C4-2B (cell line): Measurements from ENCODE around the gene WWOX.
"Not testable (repeated sequence)": the region's sequence is repeated elsewhere in the genome, so short reads cannot be mapped to it uniquely, and the experiment has no call there.

Experiments
- H3K27ac ChIP-seq: fragments of 450-650 bp; 2 replicates; pipeline ENCODE4 v1.5.1; 2017
- CTCF ChIP-seq: fragments of 450-650 bp; conservative IDR thresholded peaks from 2 replicates; pipeline ENCODE4 v1.5.1; 2017; ENCODE audit warnings: mild to moderate bottlenecking
- ZFX ChIP-seq: fragments of 450-650 bp; IDR thresholded peaks from 2 replicates; pipeline ENCODE4 v1.6.1; 2017

WWOX gene

GRCh38 chr16:79247386-79247785 lies 1147.9 kb downstream of the WWOX start:
- no peak for TF ChIP-seq ZFX
- TF ChIP-seq CTCF = no peak
- H3K27ac ChIP-seq = peak overlapping the region; percentile 9; the same call in 1 of the 2 replicates

GRCh38 chr16:79248351-79248750 lies 1148.9 kb downstream of the WWOX start:
- no peak overlapping the region for H3K27ac ChIP-seq
- no peak for TF ChIP-seq ZFX
- TF ChIP-seq CTCF = no peak

- H3K27ac ChIP-seq = no peak overlapping the region
- TF ChIP-seq CTCF (no peak), ZFX (no peak)
These were observed 1151.1 kb downstream of the WWOX start for GRCh38 chr16:79250502-79251098.

GRCh38 chr16:79253100-79253631 lies 1153.7 kb downstream of the WWOX start:
- TF ChIP-seq CTCF = no peak
- no peak for TF ChIP-seq ZFX
- H3K27ac ChIP-seq = no peak overlapping the region

- H3K27ac ChIP-seq = no peak overlapping the region
- TF ChIP-seq CTCF = no peak
- TF ChIP-seq ZFX = no peak
These were observed 1158.6 kb downstream of the WWOX start for GRCh38 chr16:79257953-79258490.

GRCh38 chr16:79260890-79261289 lies 1161.4 kb downstream of the WWOX start:
- not testable (repeated sequence) for H3K27ac ChIP-seq

GRCh38 chr16:79261481-79261940 lies 1162.1 kb downstream of the WWOX start:
- no peak overlapping the region for H3K27ac ChIP-seq
- TF ChIP-seq ZFX (no peak), CTCF (peak; percentile 83)
